HG02885 (cell line): ENCODE results near the gene ZNF516.
"Not testable (repeated sequence)": the region's sequence is repeated elsewhere in the genome, so short reads cannot be mapped to it uniquely, and the experiment has no call there.

Experiments
- ATAC-seq: cut with Tn5 transposase; IDR thresholded peaks from one replicate; pipeline ENCODE4 v1.9.1; 2021; ENCODE audit warnings: mild to moderate bottlenecking; ENCODE audit not compliant: unreplicated experiment, poor library complexity

The ZNF516 gene

DNA sequence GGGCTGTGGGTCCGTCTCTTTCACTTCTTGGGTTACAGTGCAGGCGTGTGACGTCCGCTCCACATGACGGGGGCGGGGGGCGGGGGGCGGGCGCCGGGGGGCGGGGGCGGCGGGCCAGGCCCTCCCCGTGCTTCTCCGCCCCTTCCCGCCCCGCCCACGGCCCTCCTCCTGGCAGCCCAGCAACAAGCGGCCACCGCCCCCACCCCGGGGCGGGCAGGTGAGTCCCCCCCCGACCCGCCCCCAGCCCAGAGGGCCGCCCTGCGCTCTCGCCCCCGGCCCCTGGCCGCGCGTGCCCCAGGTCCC lies 3.6 kb downstream of the ZNF516 start:
- no peak for ATAC-seq

DNA sequence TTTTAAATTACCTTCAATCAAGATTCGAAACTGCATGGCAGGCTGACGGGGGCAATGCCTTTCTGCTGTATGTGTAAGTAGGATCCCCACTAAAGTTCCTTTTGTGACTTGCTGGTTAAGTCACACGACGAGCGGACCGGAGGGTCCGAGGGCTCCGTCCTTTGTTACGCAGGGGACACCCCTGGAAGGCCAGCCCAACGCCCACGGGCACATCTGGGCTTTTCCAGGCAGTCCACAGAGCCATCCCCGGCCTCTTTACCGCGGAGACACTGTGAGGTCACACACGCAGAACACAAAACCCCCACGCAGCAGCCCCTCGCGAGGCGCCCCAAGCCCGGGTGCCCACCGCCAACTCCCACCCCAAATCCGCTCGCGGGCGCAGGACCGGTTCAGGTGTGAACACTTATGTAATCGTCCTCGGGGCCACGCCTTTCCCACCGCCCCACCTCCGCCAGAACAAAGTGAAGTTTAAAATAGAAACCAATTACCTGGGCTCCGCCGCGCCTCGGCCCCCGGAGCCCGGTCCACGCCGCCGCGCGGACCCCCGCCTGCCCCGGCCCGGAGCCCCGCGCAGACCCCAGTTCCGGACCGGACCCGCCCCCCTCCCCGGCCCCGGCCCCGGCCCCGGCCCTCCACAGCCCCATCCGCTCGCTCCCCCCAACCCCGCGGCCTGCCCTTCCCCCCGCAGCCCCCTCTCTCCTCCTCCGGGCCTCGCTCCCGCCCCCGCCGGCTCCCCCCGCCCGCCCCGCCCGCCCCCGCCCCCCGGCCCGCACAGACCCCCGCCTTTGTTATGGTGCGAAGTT lies 4.2 kb downstream of the ZNF516 start:
- ATAC-seq, result no peak

DNA sequence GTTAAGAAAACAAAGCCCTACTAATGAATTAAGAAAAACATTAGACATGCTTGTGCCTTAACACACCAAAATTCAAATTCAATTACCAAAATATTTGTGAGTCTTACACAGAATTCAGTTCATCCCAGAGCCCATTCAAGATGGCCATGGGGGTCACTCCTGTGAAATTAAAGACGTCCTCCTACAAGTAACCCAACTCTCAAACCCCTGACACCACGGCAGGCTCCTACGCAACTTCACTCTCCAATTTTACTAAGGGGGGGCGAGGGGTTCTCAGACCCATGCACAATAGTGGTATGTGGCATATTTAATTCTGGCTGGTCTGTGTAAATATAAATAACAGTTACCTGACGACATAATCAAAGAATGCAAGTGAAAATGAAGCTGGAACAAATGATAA lies 5.0 kb downstream of the ZNF516 start:
- ATAC-seq, result no peak

DNA sequence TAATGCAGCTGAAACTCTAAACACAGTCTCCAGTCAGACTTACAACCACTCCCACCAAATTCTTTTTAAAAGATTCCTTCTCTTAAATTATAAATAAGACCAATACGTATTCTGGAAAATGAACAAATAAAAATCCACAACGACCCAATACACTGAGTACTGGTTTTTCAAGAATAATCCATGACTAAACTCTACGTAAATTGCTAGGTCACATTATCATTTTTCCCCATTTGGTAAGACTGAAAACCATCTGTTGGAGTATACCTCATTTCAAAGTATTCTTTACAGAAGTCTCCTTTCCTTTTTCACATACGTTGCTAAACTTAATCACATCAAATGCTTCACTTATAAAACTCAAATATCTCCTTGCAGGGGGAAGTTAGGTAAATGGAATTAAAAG lies 6.0 kb downstream of the ZNF516 start:
- no peak for ATAC-seq

DNA sequence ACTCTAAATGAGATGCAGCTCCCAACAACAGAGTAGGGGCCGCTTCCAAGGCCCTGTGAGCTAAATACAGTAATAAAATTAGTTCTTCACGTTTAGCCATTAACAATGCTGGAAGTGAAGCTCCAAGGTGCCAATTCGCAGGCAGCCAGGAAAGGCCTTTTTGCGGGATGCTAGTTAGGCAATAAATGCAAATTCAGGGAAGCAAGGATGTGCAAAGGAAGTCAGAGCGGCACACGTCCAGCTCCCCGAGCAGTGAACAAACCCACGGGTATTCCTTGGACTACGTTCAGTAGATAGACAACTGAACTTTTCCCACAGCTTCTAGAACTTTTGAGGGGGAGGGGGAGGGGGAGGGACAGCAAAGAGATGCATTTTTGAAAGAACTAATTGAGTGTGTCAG lies 6.9 kb downstream of the ZNF516 start:
- no peak for ATAC-seq

DNA sequence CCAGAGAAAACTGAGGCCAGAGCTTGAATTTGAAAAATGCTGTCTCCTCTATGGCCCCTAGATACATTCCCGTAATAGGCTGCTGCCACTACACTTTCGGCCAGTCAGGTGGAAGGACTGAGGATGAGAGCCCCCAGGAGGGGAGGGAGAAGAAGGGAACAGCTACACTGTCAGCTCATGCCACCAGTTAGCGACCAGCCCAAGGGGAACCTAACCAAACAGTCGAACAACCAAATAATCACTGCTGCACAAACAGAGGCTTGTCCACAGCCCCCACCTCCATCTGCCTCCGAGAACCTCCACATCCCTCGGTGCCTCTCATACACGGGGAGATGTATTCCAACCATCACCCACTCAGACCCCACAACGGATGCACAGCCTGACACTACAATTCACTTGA lies 7.3 kb downstream of the ZNF516 start:
- no peak for ATAC-seq

DNA sequence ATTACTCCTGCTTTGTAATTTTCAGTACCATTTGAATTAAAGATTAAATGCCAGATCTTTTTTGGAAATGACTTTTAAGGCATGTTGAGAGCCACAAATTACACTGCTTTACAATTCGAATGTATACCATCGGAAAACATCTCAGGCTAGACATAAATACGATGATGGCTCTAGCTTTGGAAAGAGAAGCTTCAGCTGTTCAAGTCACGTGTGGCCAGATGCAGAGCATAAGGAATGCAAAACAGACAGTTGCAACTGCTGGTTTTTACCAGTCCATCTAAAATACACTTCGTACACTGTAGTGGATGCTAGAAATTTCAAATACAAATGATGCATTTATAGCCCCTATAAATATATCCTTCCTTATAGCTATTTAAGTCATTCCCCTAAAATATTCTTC lies 8.0 kb downstream of the ZNF516 start:
- ATAC-seq, result no peak

DNA sequence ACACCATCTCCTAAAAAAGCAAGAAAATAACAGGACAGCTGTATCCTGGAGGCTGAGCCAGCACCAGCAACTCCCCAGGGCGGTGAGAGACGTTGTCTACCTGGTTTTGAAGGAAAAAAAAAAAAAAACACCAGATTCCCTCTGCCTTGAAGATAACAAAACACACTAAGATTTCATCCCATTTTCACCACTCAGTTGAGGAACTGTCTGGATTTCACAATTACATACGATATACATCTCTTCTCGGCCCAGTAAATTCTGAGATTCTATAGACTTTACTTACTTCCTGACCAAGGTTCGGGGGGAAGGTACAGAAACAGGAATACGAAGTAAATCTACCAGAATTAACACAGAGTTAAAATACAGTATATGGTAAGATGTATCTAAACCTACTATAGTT lies 8.5 kb downstream of the ZNF516 start:
- no peak for ATAC-seq

DNA sequence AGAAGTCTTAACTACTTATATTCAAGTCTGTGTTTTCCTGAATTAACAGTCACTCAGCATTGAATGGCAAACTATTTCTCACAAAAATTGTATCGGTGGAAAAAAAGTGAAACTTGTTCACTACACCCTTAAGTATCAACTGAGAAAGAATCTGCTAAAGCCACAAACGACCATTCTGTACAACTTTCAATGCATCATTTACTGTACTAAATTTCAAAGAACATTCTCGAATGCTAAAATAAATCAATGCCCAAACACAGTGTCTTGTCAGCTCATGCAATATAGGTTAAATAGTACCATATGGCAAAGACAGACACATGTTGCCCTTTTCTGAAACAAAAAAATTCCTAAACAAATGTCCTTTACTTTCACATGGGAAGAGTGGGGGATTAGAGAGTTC lies 9.0 kb downstream of the ZNF516 start:
- no peak for ATAC-seq

DNA sequence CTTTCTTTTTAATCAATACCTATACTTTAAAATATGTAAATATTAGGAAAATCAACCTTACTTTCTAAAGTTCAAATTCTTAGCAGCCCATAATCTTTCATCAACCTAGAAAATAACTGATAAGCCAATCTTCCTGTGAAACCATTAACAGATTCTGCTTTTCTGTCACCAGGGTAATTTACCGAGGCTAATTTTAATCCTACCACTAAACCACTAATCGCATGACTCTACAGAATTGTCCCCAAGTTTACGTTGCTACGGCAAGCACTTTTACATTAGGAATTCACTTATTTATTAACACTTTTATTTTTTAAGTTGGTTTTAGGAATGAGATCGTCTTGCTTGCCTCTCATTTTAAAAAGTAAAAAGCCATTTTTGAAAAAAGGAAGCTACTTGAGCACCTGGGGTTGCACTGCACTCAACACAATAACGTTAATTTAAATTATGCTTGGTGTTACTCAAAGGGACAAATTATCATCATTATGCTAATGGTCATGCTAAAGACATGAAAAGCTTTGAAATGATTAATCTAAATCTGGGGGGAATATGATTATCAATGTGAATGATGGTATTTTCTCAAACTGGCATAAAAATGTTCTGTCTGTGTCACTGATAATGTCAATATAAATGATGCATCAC lies 10.2 kb downstream of the ZNF516 start:
- ATAC-seq, result peak; percentile 58

DNA sequence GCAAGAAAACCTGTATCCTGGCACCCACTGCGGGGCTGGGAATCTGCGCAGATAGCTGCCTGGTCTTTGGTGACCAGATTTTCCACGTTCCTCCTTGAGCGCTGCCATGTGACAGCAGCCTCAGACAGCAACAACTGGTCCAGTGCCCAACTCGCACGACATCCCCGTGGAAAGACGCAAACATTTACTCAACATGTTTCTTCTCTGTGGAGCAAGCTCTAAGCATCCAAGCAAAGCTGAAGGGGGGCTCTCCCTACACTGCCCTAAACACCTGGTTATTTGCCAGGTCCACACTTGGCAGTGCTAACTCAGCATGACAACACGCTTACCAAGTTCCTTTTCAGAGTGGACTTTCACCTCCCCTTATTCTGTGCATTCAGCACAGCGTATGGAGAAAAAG lies 11.3 kb downstream of the ZNF516 start:
- ATAC-seq, result no peak

DNA sequence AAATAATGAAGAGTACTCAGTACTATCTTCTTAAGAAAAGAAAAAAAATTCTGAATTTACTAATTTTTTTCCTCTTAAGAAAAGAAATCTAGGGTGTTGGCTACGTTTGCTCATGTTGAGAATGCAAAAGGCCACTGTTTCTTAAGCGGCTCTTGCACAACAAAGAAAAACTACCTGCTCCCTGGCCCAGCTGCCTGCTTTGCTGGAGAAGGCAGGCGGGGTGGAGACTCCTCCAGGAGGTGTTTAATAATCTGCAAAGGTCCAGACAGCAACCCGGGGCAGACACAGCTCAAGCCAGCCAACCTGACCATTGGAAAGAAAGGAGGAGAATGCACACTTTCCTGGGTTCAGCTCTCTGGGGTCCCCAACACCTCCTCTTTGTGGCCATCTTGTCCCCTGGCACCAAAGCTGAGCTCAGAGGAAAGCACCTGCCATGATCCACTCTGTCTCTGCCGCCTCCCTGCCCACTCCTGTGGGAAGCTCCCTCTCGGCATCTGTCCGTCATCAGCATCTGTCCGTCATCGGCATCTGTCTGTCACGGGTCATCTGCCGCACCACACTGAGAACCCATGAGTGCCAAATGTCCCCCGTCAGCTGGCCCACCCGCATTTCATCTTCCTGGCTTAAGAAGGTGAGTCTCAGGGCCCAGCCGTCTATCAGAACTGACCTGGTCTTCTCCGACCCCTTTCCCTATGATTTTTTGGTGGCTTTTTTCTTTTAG lies 11.9 kb downstream of the ZNF516 start:
- ATAC-seq, result no peak

DNA sequence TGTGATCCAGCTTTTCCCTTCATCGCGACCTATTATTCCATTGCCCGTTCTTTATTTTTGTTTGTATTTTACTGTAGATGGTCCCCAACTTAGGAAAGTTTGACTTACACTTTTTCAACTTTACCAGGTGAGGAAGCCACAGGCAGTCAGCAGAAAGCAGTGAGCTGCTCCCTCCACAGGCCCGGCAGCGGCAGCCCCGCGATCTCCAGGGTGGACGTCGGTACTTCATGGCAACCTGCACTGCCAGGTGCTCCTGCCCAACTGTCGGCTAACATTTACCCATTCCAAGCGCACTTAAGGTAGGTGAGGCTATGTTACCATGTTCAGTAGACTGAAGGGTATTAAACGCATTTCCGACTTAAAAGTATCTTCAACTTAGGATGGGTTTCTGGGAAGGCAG lies 12.8 kb downstream of the ZNF516 start:
- ATAC-seq, result no peak

DNA sequence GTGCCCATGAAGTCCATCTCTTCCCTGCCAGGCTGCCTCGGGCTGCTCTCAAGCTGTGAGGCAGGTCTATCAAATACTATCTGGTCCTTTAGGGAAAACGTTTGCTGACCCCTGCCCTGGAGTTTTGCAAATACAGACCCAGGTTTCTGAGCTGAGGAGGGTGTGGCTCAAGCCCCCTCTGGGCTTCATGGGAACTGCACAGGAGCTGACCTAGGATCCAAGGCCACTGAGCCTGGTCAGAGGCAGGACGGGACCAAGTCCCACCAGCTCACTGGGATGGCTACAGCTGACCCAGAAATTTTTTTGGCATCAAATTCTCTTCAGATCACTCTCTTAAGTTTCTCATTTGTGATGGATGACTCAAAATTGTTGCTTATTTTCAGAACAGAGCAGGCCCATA lies 14.1 kb downstream of the ZNF516 start:
- ATAC-seq, result no peak

DNA sequence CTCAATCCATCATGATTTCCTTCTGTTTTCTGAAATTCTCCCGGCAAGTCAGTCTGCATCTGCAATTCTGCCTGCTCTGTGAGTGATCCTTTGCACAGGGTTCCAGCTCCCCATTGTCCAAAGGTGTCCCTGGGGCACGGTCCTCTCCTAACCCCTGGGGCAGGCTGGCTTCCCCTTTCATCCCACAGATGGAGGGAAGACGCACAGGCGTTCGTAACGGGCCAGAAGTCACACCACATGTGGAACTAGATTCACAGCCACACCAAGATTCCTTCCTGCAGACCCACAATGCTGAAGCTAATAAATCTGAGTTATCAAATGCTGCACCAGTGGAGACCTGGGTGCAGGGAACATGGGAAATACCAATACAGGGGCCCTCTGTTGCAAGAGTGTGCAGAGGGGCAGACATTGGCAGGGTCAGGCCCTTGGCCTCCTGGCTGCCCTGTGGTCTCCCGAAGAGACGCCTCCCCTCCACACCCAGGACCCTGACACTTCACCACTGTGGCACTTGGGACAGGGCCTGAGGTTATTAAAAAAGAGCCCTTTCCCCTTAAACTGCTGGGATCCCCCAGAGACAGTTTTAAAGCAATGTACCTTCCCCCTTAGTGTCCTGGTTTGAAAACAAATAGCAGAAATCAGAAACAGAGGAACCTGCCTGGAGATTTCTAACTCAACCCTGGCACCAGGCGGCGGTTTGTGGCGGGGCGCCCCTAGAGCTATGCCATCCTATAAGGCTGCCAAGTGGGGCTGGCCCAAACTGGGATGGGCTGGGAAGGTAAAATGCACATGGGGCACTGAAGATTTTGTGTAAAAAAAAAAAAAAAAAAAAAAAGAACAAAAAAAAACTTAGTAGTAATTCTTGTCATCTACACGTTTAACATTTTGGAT lies 15.4 kb downstream of the ZNF516 start:
- no peak for ATAC-seq

DNA sequence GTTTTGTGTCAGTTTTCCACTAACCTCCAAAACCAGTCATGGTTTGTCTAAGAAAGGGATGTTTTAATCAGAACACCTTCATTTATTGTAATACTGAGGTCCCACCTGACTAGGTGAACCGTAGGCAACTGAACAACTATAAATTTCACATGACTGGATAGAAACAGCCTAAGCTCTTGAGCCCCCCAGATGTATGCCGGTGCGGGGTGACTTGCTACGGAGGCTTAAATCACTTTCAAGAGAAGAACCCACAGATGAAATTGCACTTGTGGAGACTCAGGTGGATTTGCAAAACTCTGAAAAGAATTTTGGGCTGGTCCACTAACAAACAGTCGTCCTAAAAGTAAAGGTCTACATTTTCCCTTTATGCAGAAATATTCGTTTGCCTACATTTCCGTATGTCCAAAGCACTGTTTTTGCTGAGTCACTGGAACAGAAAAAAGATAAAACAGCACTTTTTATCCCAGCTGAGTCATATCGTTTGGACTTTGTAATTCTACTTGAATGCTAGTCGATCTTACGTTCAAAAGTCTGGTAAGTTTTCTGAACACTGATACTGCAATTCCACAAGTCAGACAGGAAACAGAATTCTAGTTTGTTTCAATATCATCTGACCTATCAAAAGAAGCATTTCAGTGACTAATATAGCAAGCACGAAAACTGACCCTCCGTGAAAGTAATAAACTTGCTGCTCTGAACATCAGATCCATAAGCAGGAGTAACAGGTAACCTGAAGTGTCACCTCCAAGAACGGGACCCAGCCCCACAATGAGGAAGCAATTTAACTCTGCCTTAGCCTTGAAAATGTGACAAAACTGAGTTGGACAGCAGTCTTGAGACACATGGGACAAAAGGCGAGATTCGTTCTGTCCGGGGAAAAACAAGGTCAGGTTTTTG lies 18.1 kb downstream of the ZNF516 start:
- ATAC-seq, result peak; percentile 62

DNA sequence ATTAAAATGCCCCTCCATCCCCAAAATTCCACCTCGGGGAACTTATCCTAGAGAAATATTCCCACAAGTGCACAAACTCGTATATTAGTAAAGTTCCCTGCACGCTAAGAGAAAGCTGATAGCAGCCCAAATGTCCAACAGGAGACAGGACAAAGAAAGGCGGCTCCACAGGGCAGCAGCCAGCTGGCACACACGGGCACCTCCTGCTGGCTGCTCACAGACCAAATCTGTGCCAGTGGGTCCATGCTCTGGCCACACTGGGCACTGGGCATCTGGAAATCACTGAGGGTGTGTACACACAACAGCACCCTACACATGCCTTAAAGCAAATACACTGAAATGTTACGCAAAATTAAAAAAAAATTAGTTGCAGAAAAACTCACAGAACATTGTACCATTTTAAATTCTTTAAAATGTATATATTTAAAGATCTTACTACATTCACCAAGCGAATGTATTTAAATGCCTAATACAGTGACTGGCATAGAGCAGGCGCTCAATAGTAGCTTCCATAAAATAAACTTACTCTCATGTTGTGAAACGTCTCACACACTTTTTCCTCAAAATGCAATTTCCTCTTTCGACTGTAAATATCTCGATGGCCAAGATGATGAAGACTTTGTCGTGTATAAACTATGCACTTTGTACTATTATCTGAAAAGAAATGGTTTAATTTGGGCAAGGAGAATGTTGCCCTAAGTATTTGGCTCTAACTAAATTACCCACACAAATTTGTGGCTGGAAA lies 19.4 kb downstream of the ZNF516 start:
- no peak for ATAC-seq

DNA sequence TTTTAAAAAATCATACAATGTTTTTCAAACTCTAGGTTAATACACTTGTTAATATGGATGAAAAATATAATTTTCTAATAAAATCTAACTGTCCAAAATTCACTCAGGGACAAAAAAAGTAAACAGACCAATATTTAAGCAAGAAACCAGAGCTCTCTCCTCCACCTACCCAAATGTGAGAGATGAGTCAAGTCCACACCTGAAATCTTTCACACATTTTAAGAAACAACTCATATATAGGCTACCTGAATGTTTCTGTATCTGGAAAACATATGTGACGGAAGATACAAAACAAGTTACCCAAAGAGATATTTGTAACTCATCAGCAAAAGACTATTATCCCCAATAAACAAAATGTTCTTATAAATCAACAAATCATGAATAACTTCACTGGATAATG lies 20.2 kb downstream of the ZNF516 start:
- peak; percentile 35 for ATAC-seq

DNA sequence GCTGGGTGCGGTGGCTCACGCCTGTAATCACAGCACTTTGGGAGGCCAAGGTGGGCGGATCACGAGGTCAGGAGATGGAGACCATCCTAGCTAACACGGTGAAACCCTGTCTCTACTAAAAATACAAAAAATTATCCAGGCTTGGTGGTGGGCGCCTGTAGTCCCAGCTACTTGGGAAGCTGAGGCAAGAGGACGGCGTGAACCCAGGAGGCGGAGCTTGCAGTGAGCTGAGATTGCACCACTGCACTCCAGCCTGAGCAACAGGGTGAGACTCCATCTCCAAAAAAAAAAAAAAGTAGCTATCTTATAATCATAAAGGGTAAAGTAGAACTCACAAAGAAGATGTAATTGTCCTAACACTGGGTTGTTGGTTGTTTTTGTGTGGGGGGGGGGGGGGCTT lies 21.5 kb downstream of the ZNF516 start:
- ATAC-seq, result not testable (repeated sequence)
